Suprapubic skin (tissue), 4 donors: ENCODE data around the gene SGMS2. TPM values are rescaled to one million over a fixed set of nuclear protein-coding genes. Genes with fewer than 3 reads are reported as not detected.

Experiments used
- DNase-seq, 2 donors: peaks; one replicate each; pipeline ENCODE4 v3.0.0-alpha.2; 2019; ENCODE audit warnings: low spot score in 2 of 2
- H3K27ac ChIP-seq: fragments of 200-600 bp; sonication (generic); one replicate; pipeline ENCODE4 v1.5.1; 2019
- H3K27me3 ChIP-seq: fragments of 200-600 bp; sonication (generic); one replicate; pipeline ENCODE4 v1.5.1; 2019
- H3K36me3 ChIP-seq: fragments of 200-600 bp; sonication (generic); one replicate; pipeline ENCODE4 v1.5.1; 2019
- H3K4me1 ChIP-seq: fragments of 200-600 bp; sonication (generic); one replicate; pipeline ENCODE4 v1.5.1; 2019
- H3K4me3 ChIP-seq: fragments of 200-600 bp; sonication (generic); one replicate; pipeline ENCODE4 v1.5.1; 2019; ENCODE audit warnings: mild to moderate bottlenecking
- H3K9me3 ChIP-seq: fragments of 200-600 bp; sonication (generic); one replicate; pipeline ENCODE4 v1.5.1; 2019
- CTCF ChIP-seq, 2 donors: fragments of 200-600 bp in 1 of 2; fragments of 450-650 bp in 1 of 2; sonication (generic) in 1 of 2; IDR thresholded peaks; one replicate each; pipeline ENCODE4 v1.5.1; 2016 to 2019; ENCODE audit warnings: antibody characterized with exemption in 2 of 2, mild to moderate bottlenecking in 1 of 2, moderate library complexity in 1 of 2
- EP300 ChIP-seq: sonication (generic); formaldehyde crosslinking; IDR thresholded peaks from one replicate; pipeline ENCODE4 v1.6.1; 2017; ENCODE audit warnings: antibody characterized with exemption
- POLR2A ChIP-seq, 2 donors: fragments of 450-650 bp; IDR thresholded peaks; one replicate each; pipeline ENCODE4 v1.6.1; 2017; ENCODE audit warnings: antibody characterized with exemption in 2 of 2, mild to moderate bottlenecking in 2 of 2, moderate library complexity in 2 of 2
- POLR2AphosphoS5 ChIP-seq, 3 donors: sonication (generic); formaldehyde crosslinking; IDR thresholded peaks; one replicate each; pipeline ENCODE4 v1.6.1; 2017; ENCODE audit warnings: antibody characterized with exemption in 3 of 3
- WGBS: methylation state at CpG from one replicate; pipeline ENCODE4 v1.1.5; 2018; 5-methylcytosine and 5-hydroxymethylcytosine counted together
- total RNA-seq, 4 donors: library from RNA; depleted of rRNA; stranded (reverse); fragments of >200 nt; gene quantifications; one replicate each; pipeline ENCODE4 v1.1.0, GENCODE V29; 2016

SGMS2 gene
- total RNA-seq, 4 donors from 2014 or later = 18.3 to 100 (median 66.6) TPM

GRCh38 chr4:107877361-107877760, 52.6 kb downstream of the SGMS2 start:
- Histone ChIP-seq H3K36me3 (no peaks in the 10 kb centered on the region), H3K4me1 (no peaks in the 10 kb centered on the region), H3K27ac (no peak overlapping the region), H3K9me3 (no peaks in the 10 kb centered on the region), H3K4me3 (no peak overlapping the region), H3K27me3 (no peaks in the 10 kb centered on the region)
- DNase-seq = no peak
- 70% methylated on average over 3 of the region's 3 CpGs for WGBS
- TF ChIP-seq POLR2A (IDR thresholded peaks at IDR 0.05) = no peak
- TF ChIP-seq EP300 = no peak
- TF ChIP-seq POLR2AphosphoS5 (IDR thresholded peaks at IDR 0.05) = no peak
- no peak for TF ChIP-seq CTCF (IDR thresholded peaks at IDR 0.05)

GRCh38 chr4:107885865-107886264, 61.1 kb downstream of the SGMS2 start:
- no peak overlapping the region for H3K27ac ChIP-seq

GRCh38 chr4:107888237-107888636, 63.5 kb downstream of the SGMS2 start:
- DNase-seq = no peak
- WGBS = 40% methylated on average over 2 of the region's 2 CpGs
- H3K9me3 ChIP-seq = no peaks in the 10 kb centered on the region
- H3K4me3 ChIP-seq = no peak overlapping the region
- no peak overlapping the region for H3K27ac ChIP-seq
- TF ChIP-seq POLR2AphosphoS5 (IDR thresholded peaks at IDR 0.05) (no peak), CTCF (IDR thresholded peaks at IDR 0.05) (no peak), POLR2A (IDR thresholded peaks at IDR 0.05) (no peak), EP300 (no peak)
- no peaks in the 10 kb centered on the region for H3K36me3 ChIP-seq
- H3K27me3 ChIP-seq = no peaks in the 10 kb centered on the region
- peaks cover 6% of the 10 kb centered on the region for H3K4me1 ChIP-seq

More at GRCh38 chr4:107885865-107886264, 61.1 kb downstream of the SGMS2 start:
- Histone ChIP-seq H3K4me1 (peaks cover 3% of the 10 kb centered on the region), H3K27me3 (no peaks in the 10 kb centered on the region), H3K4me3 (no peak overlapping the region), H3K36me3 (no peaks in the 10 kb centered on the region), H3K9me3 (no peaks in the 10 kb centered on the region)
- no peak for DNase-seq
- TF ChIP-seq POLR2AphosphoS5 (IDR thresholded peaks at IDR 0.05) = no peak
- TF ChIP-seq POLR2A (IDR thresholded peaks at IDR 0.05) = no peak
- no peak for TF ChIP-seq EP300
- no peak for TF ChIP-seq CTCF (IDR thresholded peaks at IDR 0.05)

- Histone ChIP-seq H3K4me3 (no peak overlapping the region), H3K9me3 (no peaks in the 10 kb centered on the region), H3K27ac (no peak overlapping the region), H3K4me1 (peaks cover 9% of the 10 kb centered on the region), H3K27me3 (no peaks in the 10 kb centered on the region), H3K36me3 (no peaks in the 10 kb centered on the region)
- DNase-seq = no peak
- WGBS = 96% methylated on average over 2 of the region's 2 CpGs
- TF ChIP-seq POLR2AphosphoS5 (IDR thresholded peaks at IDR 0.05) (no peak), POLR2A (IDR thresholded peaks at IDR 0.05) (no peak), EP300 (no peak), CTCF (IDR thresholded peaks at IDR 0.05) (no peak)
Measured at GRCh38 chr4:107890779-107891178, 66.0 kb downstream of the SGMS2 start.

GRCh38 chr4:107891299-107891698, 66.6 kb downstream of the SGMS2 start:
- Histone ChIP-seq H3K27me3 (no peaks in the 10 kb centered on the region), H3K4me1 (peaks cover 11% of the 10 kb centered on the region), H3K27ac (no peak overlapping the region), H3K36me3 (no peaks in the 10 kb centered on the region), H3K4me3 (no peak overlapping the region), H3K9me3 (no peaks in the 10 kb centered on the region)
- TF ChIP-seq POLR2A (IDR thresholded peaks at IDR 0.05) = no peak
- no peak for TF ChIP-seq EP300
- no peak for TF ChIP-seq CTCF (IDR thresholded peaks at IDR 0.05)
- TF ChIP-seq POLR2AphosphoS5 (IDR thresholded peaks at IDR 0.05) = no peak
- no peak for DNase-seq
